ENCODE measurements around the gene COPS7A. TPM values are rescaled to one million over a fixed set of nuclear protein-coding genes. Genes with fewer than 3 reads are reported as not detected.
"Not testable (repeated sequence)": the region's sequence is repeated elsewhere in the genome, so short reads cannot be mapped to it uniquely, and the experiment has no call there.

COPS7A gene
- polyA plus RNA-seq, 1 donor (not counting 4 experiments of a cell fraction or from before 2014, with no cell fraction given): 85.4 TPM

DNA sequence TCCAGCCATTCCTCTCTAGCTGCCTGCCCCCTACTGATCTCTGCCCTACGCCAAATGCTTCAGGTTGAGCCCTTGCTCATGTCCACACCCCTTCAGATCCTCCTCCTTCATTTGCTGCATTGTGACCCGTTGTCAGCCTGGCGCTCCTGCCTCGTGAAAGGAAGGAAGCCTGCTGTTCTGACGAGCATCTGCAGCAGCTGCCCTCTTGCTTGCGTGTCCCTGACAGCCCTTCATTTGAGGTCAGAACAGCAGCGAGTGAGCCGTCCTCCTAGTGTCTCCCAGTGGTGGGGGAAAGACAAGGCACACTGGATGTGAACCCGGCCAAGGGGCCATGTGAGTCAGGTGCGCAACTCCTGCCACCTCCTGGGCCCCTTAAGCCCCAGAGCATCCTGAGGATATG, 20.2 kb upstream of the COPS7A start:
- no peaks in the 10 kb centered on the region for H4K20me1 ChIP-seq (ENCODE audit: control insufficient read depth, extremely low read depth, insufficient read depth, low read length)
- H3K36me3 ChIP-seq (ENCODE audit: control insufficient read depth in 2 of 2, extremely low read depth in 1 of 2, insufficient read depth in 2 of 2, low read length in 2 of 2): no peaks in the 10 kb centered on the region
- FAIRE-seq: no peak
- dilution Hi-C loops (cut with MboI; ENCODE audit: extremely low pct_ligation_motif_present, low sequenced_read_pairs): no loop called here
- no peak overlapping the region for H3K4me2 ChIP-seq (ENCODE audit: control insufficient read depth, extremely low read depth, insufficient read depth, low read depth, low read length)
- H3K9ac ChIP-seq (ENCODE audit: control insufficient read depth, extremely low read depth, insufficient read depth, low read length): no peak overlapping the region
- H3K79me2 ChIP-seq (ENCODE audit: control insufficient read depth, insufficient read depth, low read length): no peaks in the 10 kb centered on the region
- H2AFZ ChIP-seq (ENCODE audit: control insufficient read depth, low read length): no peak overlapping the region
- no peak overlapping the region for H3K27ac ChIP-seq (ENCODE audit: control insufficient read depth, insufficient read depth, low read length)
- DNase-seq (ENCODE audit: low read depth, low spot score): no peak
- no peaks in the 10 kb centered on the region for H3K9me1 ChIP-seq (ENCODE audit: control insufficient read depth, extremely low read depth, insufficient read depth, low read length)
- H3K27me3 ChIP-seq (ENCODE audit: control insufficient read depth, extremely low read depth, insufficient read depth, low read length): peaks cover 42% of the 10 kb centered on the region
- H3K4me1 ChIP-seq (ENCODE audit: control insufficient read depth, extremely low read depth, insufficient read depth, low read length): peaks cover 3% of the 10 kb centered on the region
- TF ChIP-seq, protein P1, sequence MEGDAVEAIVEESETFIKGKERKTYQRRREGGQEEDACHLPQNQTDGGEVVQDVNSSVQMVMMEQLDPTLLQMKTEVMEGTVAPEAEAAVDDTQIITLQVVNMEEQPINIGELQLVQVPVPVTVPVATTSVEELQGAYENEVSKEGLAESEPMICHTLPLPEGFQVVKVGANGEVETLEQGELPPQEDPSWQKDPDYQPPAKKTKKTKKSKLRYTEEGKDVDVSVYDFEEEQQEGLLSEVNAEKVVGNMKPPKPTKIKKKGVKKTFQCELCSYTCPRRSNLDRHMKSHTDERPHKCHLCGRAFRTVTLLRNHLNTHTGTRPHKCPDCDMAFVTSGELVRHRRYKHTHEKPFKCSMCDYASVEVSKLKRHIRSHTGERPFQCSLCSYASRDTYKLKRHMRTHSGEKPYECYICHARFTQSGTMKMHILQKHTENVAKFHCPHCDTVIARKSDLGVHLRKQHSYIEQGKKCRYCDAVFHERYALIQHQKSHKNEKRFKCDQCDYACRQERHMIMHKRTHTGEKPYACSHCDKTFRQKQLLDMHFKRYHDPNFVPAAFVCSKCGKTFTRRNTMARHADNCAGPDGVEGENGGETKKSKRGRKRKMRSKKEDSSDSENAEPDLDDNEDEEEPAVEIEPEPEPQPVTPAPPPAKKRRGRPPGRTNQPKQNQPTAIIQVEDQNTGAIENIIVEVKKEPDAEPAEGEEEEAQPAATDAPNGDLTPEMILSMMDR (optimal IDR thresholded peaks at IDR 0.05 in 1 of 3, IDR thresholded peaks at IDR 0.05 in 1 of 3, conservative IDR thresholded peaks at IDR 0.05 in 1 of 3; ENCODE audit: extremely low read depth in 1 of 3, insufficient read depth in 2 of 3, low read length in 3 of 3): no peak
- TF ChIP-seq EZH2 (IDR thresholded peaks at IDR 0.05; ENCODE audit: low read length): no peak
- H3K4me3 ChIP-seq (ENCODE audit: control insufficient read depth in 2 of 3, extremely low read depth in 1 of 3, insufficient read depth in 2 of 3, low read depth in 1 of 3, low read length in 3 of 3): no peak overlapping the region
- H3K9me3 ChIP-seq (ENCODE audit: control insufficient read depth, low read depth, low read length): no peaks in the 10 kb centered on the region

DNA sequence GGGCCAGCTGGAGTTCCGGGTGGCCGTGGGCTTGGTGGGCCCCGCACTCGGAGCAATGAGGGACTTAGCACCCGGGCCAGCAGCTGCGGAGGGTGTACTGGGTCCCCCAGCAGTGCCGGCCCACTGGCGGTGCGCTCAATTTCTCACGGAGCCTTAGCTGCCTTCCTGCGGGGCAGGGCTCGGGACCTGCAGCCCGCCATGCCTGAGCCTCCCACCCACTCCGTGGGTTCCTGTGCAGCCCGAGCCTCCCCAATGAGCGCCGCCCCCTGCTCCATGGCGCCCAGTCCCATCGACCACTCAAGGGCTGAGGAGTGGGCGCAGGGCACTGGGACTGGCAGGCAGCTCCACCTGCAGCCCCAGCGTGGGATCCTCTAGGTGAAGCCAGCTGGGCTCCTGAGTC, 15.5 kb upstream of the COPS7A start:
- H3K9ac ChIP-seq (ENCODE audit: control insufficient read depth, extremely low read depth, insufficient read depth, low read length); H4K20me1 ChIP-seq (ENCODE audit: control insufficient read depth, extremely low read depth, insufficient read depth, low read length); FAIRE-seq; dilution Hi-C loops (cut with MboI; ENCODE audit: extremely low pct_ligation_motif_present, low sequenced_read_pairs); H3K79me2 ChIP-seq (ENCODE audit: control insufficient read depth, insufficient read depth, low read length); H3K36me3 ChIP-seq (ENCODE audit: control insufficient read depth in 2 of 2, extremely low read depth in 1 of 2, insufficient read depth in 2 of 2, low read length in 2 of 2); H3K4me3 ChIP-seq (ENCODE audit: control insufficient read depth in 2 of 3, extremely low read depth in 1 of 3, insufficient read depth in 2 of 3, low read depth in 1 of 3, low read length in 3 of 3); H3K4me1 ChIP-seq (ENCODE audit: control insufficient read depth, extremely low read depth, insufficient read depth, low read length); H3K9me1 ChIP-seq (ENCODE audit: control insufficient read depth, extremely low read depth, insufficient read depth, low read length); H2AFZ ChIP-seq (ENCODE audit: control insufficient read depth, low read length); H3K9me3 ChIP-seq (ENCODE audit: control insufficient read depth, low read depth, low read length); H3K27ac ChIP-seq (ENCODE audit: control insufficient read depth, insufficient read depth, low read length); H3K4me2 ChIP-seq (ENCODE audit: control insufficient read depth, extremely low read depth, insufficient read depth, low read depth, low read length); DNase-seq (ENCODE audit: low read depth, low spot score): not testable (repeated sequence)
- peaks cover 10% of the 10 kb centered on the region for H3K27me3 ChIP-seq (ENCODE audit: control insufficient read depth, extremely low read depth, insufficient read depth, low read length)

DNA sequence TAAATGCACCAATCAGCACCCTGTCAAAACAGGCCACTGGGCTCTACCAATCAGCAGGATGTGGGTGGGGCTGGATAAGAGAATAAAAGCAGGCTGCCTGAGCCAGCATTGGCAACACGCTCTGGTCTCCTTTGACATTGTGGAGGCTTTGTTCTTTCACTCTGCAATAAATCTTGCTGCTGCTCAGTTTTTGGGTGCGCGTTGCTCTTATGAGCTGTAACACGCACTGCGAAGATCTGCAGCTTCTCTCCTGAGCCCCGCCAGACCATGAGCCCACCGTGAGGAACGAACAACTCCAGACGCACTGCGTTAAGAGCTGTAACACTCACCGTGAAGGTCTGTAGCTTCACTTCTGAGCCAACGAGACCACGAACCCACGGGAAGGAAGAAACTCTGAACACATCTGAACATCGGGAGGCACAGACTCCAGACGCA, 14.9 kb upstream of the COPS7A start:
- Histone ChIP-seq H3K27ac (ENCODE audit: control insufficient read depth, insufficient read depth, low read length) (no peak overlapping the region), H3K36me3 (ENCODE audit: control insufficient read depth in 2 of 2, extremely low read depth in 1 of 2, insufficient read depth in 2 of 2, low read length in 2 of 2) (no peaks in the 10 kb centered on the region), H3K27me3 (ENCODE audit: control insufficient read depth, extremely low read depth, insufficient read depth, low read length) (peaks cover 8% of the 10 kb centered on the region), H3K4me2 (ENCODE audit: control insufficient read depth, extremely low read depth, insufficient read depth, low read depth, low read length) (no peak overlapping the region), H4K20me1 (ENCODE audit: control insufficient read depth, extremely low read depth, insufficient read depth, low read length) (no peaks in the 10 kb centered on the region), H3K9ac (ENCODE audit: control insufficient read depth, extremely low read depth, insufficient read depth, low read length) (no peak overlapping the region), H3K4me3 (ENCODE audit: control insufficient read depth in 2 of 3, extremely low read depth in 1 of 3, insufficient read depth in 2 of 3, low read depth in 1 of 3, low read length in 3 of 3) (no peak overlapping the region), H3K4me1 (ENCODE audit: control insufficient read depth, extremely low read depth, insufficient read depth, low read length) (no peaks in the 10 kb centered on the region), H3K9me3 (ENCODE audit: control insufficient read depth, low read depth, low read length) (no peaks in the 10 kb centered on the region), H3K79me2 (ENCODE audit: control insufficient read depth, insufficient read depth, low read length) (no peaks in the 10 kb centered on the region), H3K9me1 (ENCODE audit: control insufficient read depth, extremely low read depth, insufficient read depth, low read length) (no peaks in the 10 kb centered on the region), H2AFZ (ENCODE audit: control insufficient read depth, low read length) (no peak overlapping the region)
- dilution Hi-C loops (cut with MboI; ENCODE audit: extremely low pct_ligation_motif_present, low sequenced_read_pairs): no loop called here
- DNase-seq (ENCODE audit: low read depth, low spot score) (no peak), FAIRE-seq (no peak)
- TF ChIP-seq EZH2 (IDR thresholded peaks at IDR 0.05; ENCODE audit: low read length): no peak
- TF ChIP-seq, protein P1 (optimal IDR thresholded peaks at IDR 0.05 in 1 of 3, IDR thresholded peaks at IDR 0.05 in 1 of 3, conservative IDR thresholded peaks at IDR 0.05 in 1 of 3; ENCODE audit: extremely low read depth in 1 of 3, insufficient read depth in 2 of 3, low read length in 3 of 3): no peak

Data from keratinocyte (primary cell).